ENCODE results near the gene TMEM273. TPM values are rescaled to one million over a fixed set of nuclear protein-coding genes. Genes with fewer than 3 reads are reported as not detected.
A peak's percentile ranks its signal among the peaks of the same experiment; 100 is the strongest.

Gene TMEM273
- total and polyA plus RNA-seq, 3 experiments from 2014 or later: 51.7 to 60.2 (median 58.0) TPM

DNA sequence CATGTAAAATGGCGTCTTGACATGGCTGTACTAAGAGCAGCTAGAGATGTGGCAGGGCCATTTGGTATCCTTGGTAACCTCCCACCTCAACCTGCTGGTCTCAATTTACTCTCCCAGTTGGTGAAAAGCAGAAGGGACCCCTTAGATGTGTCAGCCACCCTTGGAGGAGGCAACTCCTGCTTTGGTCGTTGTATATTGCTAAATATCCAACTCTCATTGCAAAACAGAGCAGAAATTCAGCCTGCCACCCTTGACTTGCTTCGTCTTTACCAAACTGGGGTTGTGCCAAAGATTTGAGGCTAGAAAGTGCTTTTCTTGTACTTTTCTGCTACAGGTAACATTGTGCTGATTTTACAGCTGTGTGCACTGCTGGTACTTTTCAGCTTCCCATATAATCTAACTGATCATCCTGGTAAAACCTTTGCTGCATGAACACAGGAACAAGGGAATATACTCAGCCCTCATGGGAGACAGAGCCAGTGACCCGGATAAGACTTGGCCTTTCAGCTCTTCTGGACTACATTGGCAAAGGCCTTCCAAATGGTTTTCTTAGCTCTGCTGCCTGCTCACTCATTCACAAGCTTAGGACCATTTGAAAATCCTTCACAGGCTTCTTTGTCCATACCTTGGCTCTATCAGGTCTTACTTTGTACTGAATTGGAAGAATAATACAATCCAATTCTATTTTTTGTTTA lies 70.7 kb downstream of the TMEM273 start:
- Histone ChIP-seq H3K36me3 (ENCODE audit: insufficient read depth, low read length) (no peaks in the 10 kb centered on the region), H3K4me3 (ENCODE audit: low read length) (no peak overlapping the region), H3K27me3 (ENCODE audit: insufficient read depth, low read length, poor library complexity, severe bottlenecking) (no peaks in the 10 kb centered on the region), H3K9me3 (ENCODE audit: low read length) (no peaks in the 10 kb centered on the region), H3K4me1 (ENCODE audit: insufficient read depth, low read length) (no peaks in the 10 kb centered on the region), H3K27ac (ENCODE audit: low read depth, low read length) (no peak overlapping the region)
- Mint-ChIP-seq H3K36me3 (no peaks in the 10 kb centered on the region), H3K27me3 (peaks cover 21 to 25% of the 10 kb centered on the region in 2 donors), H3K4me1 (peaks cover 3 to 9% (median 8%) of the 10 kb centered on the region in 3 donors), H3K9me3 (no peaks in the 10 kb centered on the region), H3K4me3 (no peak overlapping the region), H3K27ac (peak overlapping the region in 1 of 8 donors; percentile 68)
- CTCF ChIA-PET: no interaction called here
- DNase-seq: no peak
- POLR2A ChIA-PET: no interaction called here

DNA sequence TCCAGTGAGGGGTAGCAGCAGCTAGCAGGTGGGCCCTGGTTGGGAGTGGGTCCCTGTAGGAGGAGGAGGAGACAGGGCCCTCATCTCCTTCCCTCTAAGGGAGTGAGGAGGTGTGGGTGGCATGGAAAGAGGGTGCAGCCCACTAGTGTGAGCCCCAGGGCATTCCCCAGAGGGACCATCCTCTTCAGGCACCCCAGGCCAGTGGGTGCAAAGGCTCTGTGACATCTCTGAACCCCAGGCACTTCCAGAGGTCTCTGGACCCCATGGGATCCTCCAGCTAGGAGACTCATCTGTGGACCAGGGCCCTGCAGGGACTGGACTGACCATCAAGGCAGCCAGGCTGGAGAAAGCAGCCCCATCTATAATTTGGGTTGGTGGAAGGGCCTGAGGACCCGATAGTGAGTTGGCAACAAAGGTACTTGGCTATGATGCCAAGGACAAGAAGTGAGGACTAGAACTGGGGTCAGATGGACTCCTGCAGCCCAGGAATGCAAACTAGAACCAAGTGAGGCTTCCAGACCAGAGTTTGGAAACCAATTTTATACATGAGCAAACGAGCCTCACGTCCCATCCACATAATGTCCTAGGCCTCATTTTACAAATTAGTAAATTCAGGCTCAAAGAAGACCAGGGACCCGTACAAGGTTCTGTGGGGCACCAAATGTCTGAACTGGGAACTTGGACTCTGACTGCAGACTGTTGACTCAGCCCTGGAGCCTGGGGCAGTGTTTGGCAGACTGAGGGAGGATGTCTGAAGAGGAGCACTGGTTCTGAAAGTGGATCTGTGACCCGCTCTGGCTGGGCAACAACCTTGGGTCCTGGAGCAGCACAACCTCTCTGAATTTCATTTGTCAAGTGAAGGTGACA lies 71.4 kb downstream of the TMEM273 start:
- H3K27ac ChIP-seq (ENCODE audit: low read depth, low read length): no peak overlapping the region
- no peaks in the 10 kb centered on the region for H3K36me3 ChIP-seq (ENCODE audit: insufficient read depth, low read length)
- Mint-ChIP-seq H3K27ac (no peak overlapping the region), H3K4me1 (peaks cover 3 to 9% (median 8%) of the 10 kb centered on the region in 3 donors), H3K36me3 (no peaks in the 10 kb centered on the region), H3K27me3 (peaks cover 21 to 26% of the 10 kb centered on the region in 2 donors), H3K9me3 (no peaks in the 10 kb centered on the region), H3K4me3 (peak overlapping the region in 1 of 7 donors; percentile 13)
- H3K4me1 ChIP-seq (ENCODE audit: insufficient read depth, low read length): no peaks in the 10 kb centered on the region
- H3K27me3 ChIP-seq (ENCODE audit: insufficient read depth, low read length, poor library complexity, severe bottlenecking): no peaks in the 10 kb centered on the region
- no peak overlapping the region for H3K4me3 ChIP-seq (ENCODE audit: low read length)
- ChIA-PET POLR2A (no interaction called here), CTCF (no interaction called here)
- H3K9me3 ChIP-seq (ENCODE audit: low read length): no peaks in the 10 kb centered on the region
- no peak for DNase-seq

DNA sequence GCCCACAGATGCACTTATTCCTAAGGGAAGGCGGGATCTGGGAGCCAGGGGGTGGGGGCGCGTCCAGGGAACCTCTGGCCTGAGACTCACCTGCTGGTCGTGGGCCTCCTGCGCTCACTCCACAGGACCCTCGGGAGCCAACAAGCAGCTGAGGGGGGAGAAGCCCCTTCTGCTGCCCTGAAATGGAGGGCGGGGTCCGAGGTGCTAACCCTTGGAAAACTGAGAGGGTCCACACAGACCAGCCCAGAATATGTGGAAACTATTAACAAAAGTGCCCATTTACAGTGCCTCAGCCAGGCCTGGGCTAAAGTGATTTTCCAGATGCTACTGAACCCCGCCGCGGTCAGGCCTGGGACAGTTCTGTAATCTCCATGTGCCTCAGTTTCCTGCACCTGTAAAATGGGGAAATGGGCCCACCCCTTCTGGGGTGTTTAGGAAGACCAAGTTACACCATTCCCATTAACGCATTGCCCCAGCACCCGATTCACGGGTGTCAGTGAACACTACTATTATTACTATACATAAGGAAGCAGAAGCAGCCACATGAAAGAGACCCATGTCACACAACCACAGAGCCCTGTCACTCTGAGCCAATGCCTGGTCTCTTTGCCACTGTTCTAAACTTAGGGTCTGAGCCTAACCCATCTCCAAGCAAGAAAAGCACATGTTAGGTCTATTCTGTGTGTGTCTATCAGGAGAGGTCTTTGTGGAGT lies 72.2 kb downstream of the TMEM273 start:
- H3K36me3 Mint-ChIP-seq: no peaks in the 10 kb centered on the region
- Histone ChIP-seq H3K9me3 (ENCODE audit: low read length) (no peaks in the 10 kb centered on the region), H3K4me3 (ENCODE audit: low read length) (no peak overlapping the region), H3K36me3 (ENCODE audit: insufficient read depth, low read length) (no peaks in the 10 kb centered on the region), H3K27me3 (ENCODE audit: insufficient read depth, low read length, poor library complexity, severe bottlenecking) (no peaks in the 10 kb centered on the region), H3K27ac (ENCODE audit: low read depth, low read length) (no peak overlapping the region), H3K4me1 (ENCODE audit: insufficient read depth, low read length) (no peaks in the 10 kb centered on the region)
- peak overlapping the region in 1 of 8 donors; percentile 33 for H3K27ac Mint-ChIP-seq
- peak overlapping the region in 6 of 7 donors; percentile 23 to 71 (median 63) for H3K4me3 Mint-ChIP-seq
- ChIA-PET POLR2A (no interaction called here), CTCF (no interaction called here)
- H3K4me1 Mint-ChIP-seq: peaks cover 3 to 9% (median 8%) of the 10 kb centered on the region in 3 donors
- H3K9me3 Mint-ChIP-seq: no peaks in the 10 kb centered on the region
- peaks cover 21 to 31% of the 10 kb centered on the region in 2 donors for H3K27me3 Mint-ChIP-seq
- no peak for DNase-seq

DNA sequence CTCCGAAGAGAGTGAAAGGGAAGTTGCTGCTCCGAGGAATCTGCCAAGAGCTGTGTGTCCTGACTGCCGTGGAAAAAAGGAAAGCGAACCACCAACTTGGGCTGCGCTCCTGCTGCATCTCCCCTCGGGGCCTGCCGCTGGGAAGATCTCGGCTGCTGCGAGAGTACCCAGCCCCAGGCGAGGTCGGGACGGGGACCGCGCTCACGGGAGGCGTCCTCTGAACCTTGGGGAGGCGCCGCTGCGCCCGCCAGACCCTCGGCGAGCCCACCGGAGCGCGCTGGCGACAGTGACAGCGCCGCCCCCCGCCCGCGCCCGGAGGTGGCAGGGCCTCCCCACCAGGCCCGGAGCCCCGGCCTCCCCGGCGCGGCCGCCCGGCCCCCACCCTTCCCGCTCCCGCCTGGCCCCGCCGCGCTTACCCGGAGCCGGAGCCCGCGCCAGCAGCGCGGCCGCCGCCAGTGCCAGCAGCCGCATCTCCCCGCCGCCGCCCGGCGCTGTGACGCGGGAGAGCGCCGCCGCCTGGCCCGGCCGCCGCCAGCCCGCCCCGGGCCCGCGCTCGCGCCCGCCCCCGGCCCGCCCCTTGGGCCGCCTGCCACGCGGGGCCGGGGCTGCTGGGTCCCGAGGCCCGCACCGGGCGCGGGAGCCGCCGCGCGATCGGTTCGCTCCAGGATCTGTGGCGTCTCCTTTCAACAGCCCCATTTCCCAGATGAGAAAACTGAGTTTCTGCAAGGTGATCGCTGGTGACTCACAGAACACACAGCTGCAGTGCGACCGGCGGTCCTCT lies 73.0 kb downstream of the TMEM273 start, which contains the start of gene VSTM4:
VSTM4 (minus strand) TSS at position 508 of the 781 bp plus-strand sequence; CDS start at position 471, 37 bp downstream.
- Mint-ChIP-seq H3K4me1 (peaks cover 3 to 9% (median 8%) of the 10 kb centered on the region in 3 donors), H3K27me3 (peaks cover 21 to 34% of the 10 kb centered on the region in 2 donors), H3K36me3 (no peaks in the 10 kb centered on the region), H3K27ac (peak within 1 kb of the TSS in 3 of 8 donors; percentile 33 to 36 (median 34)), H3K9me3 (no peaks in the 10 kb centered on the region), H3K4me3 (peak within 1 kb of the TSS; percentile 23 to 71 (median 60))
- peak within 1 kb of the TSS; percentile 31 for H3K27ac ChIP-seq (ENCODE audit: low read depth, low read length)
- no peaks in the 10 kb centered on the region for H3K4me1 ChIP-seq (ENCODE audit: insufficient read depth, low read length)
- H3K36me3 ChIP-seq (ENCODE audit: insufficient read depth, low read length): no peaks in the 10 kb centered on the region
- no peak for DNase-seq
- CTCF ChIA-PET: no interaction called here
- POLR2A ChIA-PET: no interaction called here
- H3K9me3 ChIP-seq (ENCODE audit: low read length): no peaks in the 10 kb centered on the region
- H3K27me3 ChIP-seq (ENCODE audit: insufficient read depth, low read length, poor library complexity, severe bottlenecking): no peaks in the 10 kb centered on the region
- H3K4me3 ChIP-seq (ENCODE audit: low read length): no peak within 1 kb of the TSS

DNA sequence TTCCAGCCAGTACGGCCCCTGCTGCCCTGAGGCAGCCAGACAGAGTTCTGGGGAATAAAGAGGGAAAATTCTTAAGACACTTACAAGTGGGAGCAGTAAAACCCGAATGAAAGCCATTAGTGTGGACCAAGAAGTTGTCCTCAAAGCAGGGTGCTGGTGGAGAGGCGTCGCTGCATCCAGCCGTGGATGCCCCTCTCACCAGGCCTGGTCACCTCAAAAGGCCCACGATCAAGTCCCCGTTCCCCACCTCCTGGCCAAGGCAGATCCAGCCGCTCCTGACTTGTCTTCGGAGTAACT lies 73.5 kb downstream of the TMEM273 start:
- Histone ChIP-seq H3K4me1 (ENCODE audit: insufficient read depth, low read length) (no peaks in the 10 kb centered on the region), H3K9me3 (ENCODE audit: low read length) (no peaks in the 10 kb centered on the region), H3K4me3 (ENCODE audit: low read length) (no peak overlapping the region), H3K36me3 (ENCODE audit: insufficient read depth, low read length) (no peaks in the 10 kb centered on the region), H3K27ac (ENCODE audit: low read depth, low read length) (peak overlapping the region; percentile 31), H3K27me3 (ENCODE audit: insufficient read depth, low read length, poor library complexity, severe bottlenecking) (no peaks in the 10 kb centered on the region)
- CTCF ChIA-PET: no interaction called here
- H3K9me3 Mint-ChIP-seq: no peaks in the 10 kb centered on the region
- no peak for DNase-seq
- no peaks in the 10 kb centered on the region for H3K36me3 Mint-ChIP-seq
- H3K4me1 Mint-ChIP-seq: peaks cover 3 to 9% (median 8%) of the 10 kb centered on the region in 3 donors
- H3K4me3 Mint-ChIP-seq: peak overlapping the region in 5 of 7 donors; percentile 24 to 69 (median 56)
- peaks cover 25 to 36% of the 10 kb centered on the region in 2 donors for H3K27me3 Mint-ChIP-seq
- H3K27ac Mint-ChIP-seq: peak overlapping the region in 2 of 8 donors; percentile 34 to 36
- POLR2A ChIA-PET: no interaction called here

DNA sequence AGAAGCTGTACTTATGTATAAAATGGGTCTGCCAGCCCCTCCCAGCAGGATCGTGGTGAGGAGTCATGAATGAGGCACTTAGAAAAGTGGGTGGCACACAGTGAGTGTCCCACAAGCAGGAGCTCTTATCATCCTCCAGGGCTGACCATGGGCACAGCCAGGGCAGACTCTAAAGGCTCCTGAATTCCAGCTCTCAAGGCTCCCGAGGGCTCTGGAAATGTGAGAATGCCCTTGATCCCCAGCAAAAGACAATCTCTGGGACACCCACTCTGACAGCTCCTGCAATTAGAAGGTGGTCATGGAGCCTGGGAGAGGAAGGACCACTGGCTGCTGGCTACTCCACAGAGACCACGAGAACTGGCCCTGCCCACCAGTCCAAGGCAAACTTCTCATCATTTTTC lies 74.5 kb downstream of the TMEM273 start:
- Histone ChIP-seq H3K4me1 (ENCODE audit: insufficient read depth, low read length) (no peaks in the 10 kb centered on the region), H3K27ac (ENCODE audit: low read depth, low read length) (no peak overlapping the region), H3K36me3 (ENCODE audit: insufficient read depth, low read length) (no peaks in the 10 kb centered on the region), H3K27me3 (ENCODE audit: insufficient read depth, low read length, poor library complexity, severe bottlenecking) (no peaks in the 10 kb centered on the region), H3K4me3 (ENCODE audit: low read length) (no peak overlapping the region), H3K9me3 (ENCODE audit: low read length) (no peaks in the 10 kb centered on the region)
- no peak for DNase-seq
- ChIA-PET POLR2A (no interaction called here), CTCF (no interaction called here)
- peaks cover 25 to 41% of the 10 kb centered on the region in 2 donors for H3K27me3 Mint-ChIP-seq
- no peaks in the 10 kb centered on the region for H3K9me3 Mint-ChIP-seq
- peak overlapping the region in 1 of 7 donors; percentile 3 for H3K4me3 Mint-ChIP-seq
- H3K4me1 Mint-ChIP-seq: peaks cover 3 to 9% (median 8%) of the 10 kb centered on the region in 3 donors
- no peaks in the 10 kb centered on the region for H3K36me3 Mint-ChIP-seq
- H3K27ac Mint-ChIP-seq: no peak overlapping the region

DNA sequence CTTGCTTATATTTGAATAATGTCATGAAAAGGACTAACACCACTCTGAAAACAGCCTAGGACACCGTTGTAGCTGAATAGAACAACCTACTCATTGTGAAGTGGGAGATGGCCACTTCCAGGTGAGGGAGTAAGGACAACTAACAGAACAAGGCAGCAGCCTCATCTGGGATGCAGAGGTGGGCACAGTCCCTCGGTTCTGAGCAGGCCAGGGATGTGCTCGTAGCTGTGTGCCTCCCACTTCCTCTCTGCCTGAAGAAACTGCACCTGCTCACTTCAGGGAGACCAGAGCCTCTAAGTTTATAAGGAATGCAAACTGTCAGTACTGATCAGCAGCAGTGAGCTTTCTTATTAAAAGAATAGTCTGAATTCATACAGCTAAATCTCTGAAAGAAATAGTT lies 75.3 kb downstream of the TMEM273 start:
- H3K27me3 Mint-ChIP-seq: peaks cover 25 to 41% of the 10 kb centered on the region in 2 donors
- Histone ChIP-seq H3K27me3 (ENCODE audit: insufficient read depth, low read length, poor library complexity, severe bottlenecking) (no peaks in the 10 kb centered on the region), H3K4me1 (ENCODE audit: insufficient read depth, low read length) (no peaks in the 10 kb centered on the region), H3K36me3 (ENCODE audit: insufficient read depth, low read length) (no peaks in the 10 kb centered on the region), H3K27ac (ENCODE audit: low read depth, low read length) (no peak overlapping the region), H3K4me3 (ENCODE audit: low read length) (no peak overlapping the region), H3K9me3 (ENCODE audit: low read length) (no peaks in the 10 kb centered on the region)
- H3K36me3 Mint-ChIP-seq: no peaks in the 10 kb centered on the region
- DNase-seq: no peak
- CTCF ChIA-PET: no interaction called here
- H3K4me3 Mint-ChIP-seq: no peak overlapping the region
- no peak overlapping the region for H3K27ac Mint-ChIP-seq
- no peaks in the 10 kb centered on the region for H3K9me3 Mint-ChIP-seq
- peaks cover 3 to 9% (median 8%) of the 10 kb centered on the region in 3 donors for H3K4me1 Mint-ChIP-seq
- POLR2A ChIA-PET: no interaction called here

Measured in CD8-positive, alpha-beta memory T cell (primary cell).